H9 (cell line): ENCODE data around the gene CDKAL1. TPM values are rescaled to one million over a fixed set of nuclear protein-coding genes. Genes with fewer than 3 reads are reported as not detected.

Source experiments
- DNase-seq: peaks from one replicate; pipeline ENCODE4 v3.0.0-alpha.2; 2017
- H2AFZ ChIP-seq: one replicate; pipeline ENCODE4 v1.6.1; 2013; ENCODE audit warnings: mild to moderate bottlenecking, low read length, control low read depth, moderate library complexity
- H2AK5ac ChIP-seq: 2 replicates; pipeline ENCODE4 v1.6.1; 2013; ENCODE audit warnings: low read length, control low read depth, mixed read lengths; ENCODE audit not compliant: insufficient read length
- H2BK120ac ChIP-seq: one replicate; pipeline ENCODE4 v1.6.1; 2013; ENCODE audit warnings: low read depth, mild to moderate bottlenecking, low read length, control low read depth, inconsistent platforms; ENCODE audit not compliant: poor library complexity, severe bottlenecking
- H2BK12ac ChIP-seq: 2 replicates; pipeline ENCODE4 v1.6.1; 2013; ENCODE audit warnings: low read length, control low read depth, mixed read lengths, low read depth; ENCODE audit not compliant: insufficient read length
- H2BK15ac ChIP-seq: 2 replicates; pipeline ENCODE4 v1.6.1; 2013; ENCODE audit warnings: low read depth, low read length, control low read depth
- H2BK20ac ChIP-seq: one replicate; pipeline ENCODE4 v1.6.1; 2013; ENCODE audit warnings: low read depth, mild to moderate bottlenecking, low read length, control low read depth, inconsistent platforms; ENCODE audit not compliant: poor library complexity, severe bottlenecking
- H2BK5ac ChIP-seq: 2 replicates; pipeline ENCODE4 v1.6.1; 2013; ENCODE audit warnings: low read length, control low read depth, mixed read lengths; ENCODE audit not compliant: insufficient read length
- H3K14ac ChIP-seq: 2 replicates; pipeline ENCODE4 v1.6.1; 2013; ENCODE audit warnings: low read length, control low read depth; ENCODE audit not compliant: insufficient read depth
- H3K18ac ChIP-seq: 2 replicates; pipeline ENCODE4 v1.6.1; 2013; ENCODE audit warnings: low read depth, mild to moderate bottlenecking, mixed read lengths, low read length, control low read depth; ENCODE audit not compliant: insufficient read length
- H3K23ac ChIP-seq: 2 replicates; pipeline ENCODE4 v1.6.1; 2013; ENCODE audit warnings: low read length, control low read depth, mixed read lengths, low read depth; ENCODE audit not compliant: insufficient read length
- H3K23me2 ChIP-seq: 2 replicates; pipeline ENCODE4 v1.6.1; 2013; ENCODE audit warnings: low read depth, mild to moderate bottlenecking, mixed read lengths, low read length, control low read depth; ENCODE audit not compliant: insufficient read length, poor library complexity, severe bottlenecking
- H3K27ac ChIP-seq: 2 replicates; pipeline ENCODE4 v1.5.1; 2013; ENCODE audit warnings: low read length, control low read depth, mixed read lengths, low read depth; ENCODE audit not compliant: insufficient read length
- H3K27me3 ChIP-seq: 2 replicates; pipeline ENCODE4 v1.6.1; 2013; ENCODE audit warnings: low read length, control low read depth, inconsistent platforms; ENCODE audit not compliant: insufficient read depth
- H3K4ac ChIP-seq: 2 replicates; pipeline ENCODE4 v1.6.1; 2013; ENCODE audit warnings: low read depth, mild to moderate bottlenecking, control low read depth, inconsistent platforms, low read length, moderate library complexity
- H3K4me1 ChIP-seq: 2 replicates; pipeline ENCODE4 v1.6.1; 2013; ENCODE audit warnings: low read length, control low read depth, inconsistent platforms; ENCODE audit not compliant: insufficient read depth
- H3K4me2 ChIP-seq: 2 replicates; pipeline ENCODE4 v1.6.1; 2013; ENCODE audit warnings: low read length, control low read depth, mixed read lengths; ENCODE audit not compliant: insufficient read length, insufficient read depth
- H3K56ac ChIP-seq: 2 replicates; pipeline ENCODE4 v1.6.1; 2013; ENCODE audit warnings: low read depth, mild to moderate bottlenecking, mixed read lengths, low read length, control low read depth; ENCODE audit not compliant: insufficient read length
- H3K79me1 ChIP-seq: 2 replicates; pipeline ENCODE4 v1.6.1; 2013; ENCODE audit warnings: low read depth, mild to moderate bottlenecking, moderate library complexity, low read length, control low read depth, inconsistent platforms; ENCODE audit not compliant: insufficient read depth, poor library complexity, severe bottlenecking
- H3K79me2 ChIP-seq: 2 replicates; pipeline ENCODE4 v1.6.1; 2013; ENCODE audit warnings: low read length, control low read depth, inconsistent platforms; ENCODE audit not compliant: insufficient read depth
- H3K9ac ChIP-seq: 2 replicates; pipeline ENCODE4 v1.6.1; 2013; ENCODE audit warnings: low read length, control low read depth, mixed read lengths; ENCODE audit not compliant: insufficient read length; ENCODE audit errors: extremely low read depth
- H3K9me3 ChIP-seq: one replicate; pipeline ENCODE4 v1.6.1; 2013; ENCODE audit warnings: low read depth, low read length, inconsistent platforms; ENCODE audit not compliant: control insufficient read depth
- H3T11ph ChIP-seq: one replicate; pipeline ENCODE4 v1.6.1; 2013; ENCODE audit warnings: mild to moderate bottlenecking, low read length, control low read depth, inconsistent platforms
- H4K20me1 ChIP-seq: one replicate; pipeline ENCODE4 v1.6.1; 2013; ENCODE audit not compliant: control insufficient read depth, insufficient read length, insufficient read depth
- H4K5ac ChIP-seq: 2 replicates; pipeline ENCODE4 v1.6.1; 2013; ENCODE audit warnings: low read depth, mild to moderate bottlenecking, mixed read lengths, low read length, control low read depth; ENCODE audit not compliant: insufficient read length
- H4K8ac ChIP-seq: replicated peaks from 2 replicates; pipeline ENCODE4 v1.6.1; 2013; ENCODE audit warnings: low read length, control low read depth, mixed read lengths, low read depth; ENCODE audit not compliant: insufficient read length
- H4K91ac ChIP-seq: 2 replicates; pipeline ENCODE4 v1.6.1; 2013; ENCODE audit warnings: low read depth, mild to moderate bottlenecking, moderate library complexity, mixed read lengths, low read length, control low read depth; ENCODE audit not compliant: insufficient read length
- H3K27ac Mint-ChIP-seq, 3 experiments: 2 replicates in 2 of 3; 3 replicates in 1 of 3; pipeline ENCODE4 v1.8.0; 2020 to 2021; ENCODE audit warnings: mixed read lengths in 3 of 3, mild to moderate bottlenecking in 1 of 3, moderate library complexity in 1 of 3
- H3K27me3 Mint-ChIP-seq: 2 replicates; pipeline ENCODE4 v1.8.0; 2021; ENCODE audit warnings: low read depth, mild to moderate bottlenecking, moderate library complexity, mixed read lengths
- H3K36me3 Mint-ChIP-seq, 3 experiments: 2 replicates in 2 of 3; 3 replicates in 1 of 3; pipeline ENCODE4 v1.8.0; 2020 to 2021; ENCODE audit warnings: low read depth in 3 of 3, mixed read lengths in 3 of 3; ENCODE audit not compliant: insufficient read depth in 1 of 3
- H3K4me1 Mint-ChIP-seq, 2 experiments: 2 replicates each; pipeline ENCODE4 v1.8.0; 2020; ENCODE audit warnings: mixed read lengths in 2 of 2
- H3K4me3 Mint-ChIP-seq, 2 experiments: 2 replicates in 1 of 2; 3 replicates in 1 of 2; pipeline ENCODE4 v1.8.0; 2020 to 2021; ENCODE audit warnings: mild to moderate bottlenecking in 2 of 2, mixed read lengths in 2 of 2, moderate library complexity in 1 of 2
- H3K9me3 Mint-ChIP-seq, 2 experiments: 2 replicates in 1 of 2; 3 replicates in 1 of 2; pipeline ENCODE4 v1.8.0; 2020; ENCODE audit warnings: mild to moderate bottlenecking in 2 of 2, mixed read lengths in 2 of 2, moderate library complexity in 1 of 2
- CTCF ChIP-seq: fragments of 200-600 bp; sonication (generic); conservative IDR thresholded peaks from 3 replicates; pipeline ENCODE4 v1.8.0; 2021; ENCODE audit warnings: antibody characterized with exemption, mild to moderate bottlenecking
- WGBS: extraction: QIAGEN DNeasy Blood & Tissue Kit; methylation state at CpG from one replicate; pipeline ENCODE4 v1.1.7; 2013; ENCODE audit warnings: missing lambda C conversion rate, low lambda C conversion rate, mixed read lengths; ENCODE audit not compliant: insufficient read length; ENCODE audit errors: extremely low coverage; 5-methylcytosine and 5-hydroxymethylcytosine counted together
- total RNA-seq: library from RNA; stranded (reverse); gene quantifications from 2 replicates; pipeline ENCODE4 v1.2.1, GENCODE V29; 2021

CDKAL1 gene
- total RNA-seq, 1 experiment from 2014 or later = 23.0 TPM

- no peak overlapping the region for H2BK120ac ChIP-seq
- Mint-ChIP-seq H3K27ac (no peak overlapping the region; a peak in 2 of 7 replicates), H3K4me1 (peaks cover 66 to 71% of the 10 kb centered on the region in 2 experiments), H3K36me3 (no peaks in the 10 kb centered on the region), H3K4me3 (no peak overlapping the region), H3K27me3 (no peaks in the 10 kb centered on the region), H3K9me3 (no peaks in the 10 kb centered on the region)
- H2BK5ac ChIP-seq = no peak overlapping the region
- no peak overlapping the region for H2BK15ac ChIP-seq
- H3K4me2 ChIP-seq = no peak overlapping the region
- peaks cover 16% of the 10 kb centered on the region for H3K4me1 ChIP-seq
- DNase-seq = no peak
- no peak overlapping the region for H3K56ac ChIP-seq
- no peak overlapping the region for H3K23ac ChIP-seq
- no peaks in the 10 kb centered on the region for H3K27me3 ChIP-seq
- no peaks in the 10 kb centered on the region for H4K20me1 ChIP-seq
- H3K18ac ChIP-seq = no peak overlapping the region
- no peaks in the 10 kb centered on the region for H3K79me1 ChIP-seq
- no peak for TF ChIP-seq CTCF
- H2BK20ac ChIP-seq = no peak overlapping the region
- no peak overlapping the region for H4K8ac ChIP-seq
- H3T11ph ChIP-seq = no peak overlapping the region
- H3K4ac ChIP-seq = no peak overlapping the region
- H3K9me3 ChIP-seq = no peaks in the 10 kb centered on the region
- no peaks in the 10 kb centered on the region for H3K79me2 ChIP-seq
- H3K27ac ChIP-seq = no peak overlapping the region
- H3K9ac ChIP-seq = no peak overlapping the region
- H4K91ac ChIP-seq = no peak overlapping the region
- H3K23me2 ChIP-seq = no peaks in the 10 kb centered on the region
- no peak overlapping the region for H3K14ac ChIP-seq
- H2AK5ac ChIP-seq = no peak overlapping the region
- no peak overlapping the region for H4K5ac ChIP-seq
- no peak overlapping the region for H2BK12ac ChIP-seq
- WGBS = no CpG with 5 or more reads among the region's 1 CpG
- no peak overlapping the region for H2AFZ ChIP-seq
Measured at GRCh38 chr6:20870493-20870892, 336.2 kb downstream of the CDKAL1 start.
